G401 (cell line): ENCODE measurements around the gene TRAPPC4. TPM values are rescaled to one million over a fixed set of nuclear protein-coding genes. Genes with fewer than 3 reads are reported as not detected.
"Not testable (repeated sequence)": the region's sequence is repeated elsewhere in the genome, so short reads cannot be mapped to it uniquely, and the experiment has no call there.

Experiments
- DNase-seq: peaks from one replicate; pipeline ENCODE4 v3.0.0-alpha.2; 2015; ENCODE audit warnings: low spot score
- in situ Hi-C: cut with HindIII; loops from 2 replicates; pipeline ENCODE4 v1.10.0; 2016; ENCODE audit warnings: low sequenced_read_pairs, mixed read lengths
- total RNA-seq: library from RNA; depleted of rRNA; stranded (reverse); fragments of >200 nt; shearing (Covaris generic); gene quantifications from 2 replicates; pipeline ENCODE4 v1.2.3, GENCODE V29; 2014; rRNA removed

Gene TRAPPC4
- total RNA-seq, 1 experiment from 2014 or later = 97.7 TPM

- in situ Hi-C loops = no loop called here
- peak; percentile 4 for DNase-seq
Observed at GRCh38 chr11:119056421-119056999, 37.9 kb downstream of the TRAPPC4 start.

- peak; percentile 96 for DNase-seq
- in situ Hi-C loops = no loop called here
Observed at GRCh38 chr11:119057000-119057769, 38.6 kb downstream of the TRAPPC4 start, which contains the start of gene HYOU1. Gene HYOU1 (minus strand): TSS chr11:119057205. CDS start chr11:119056160, 1,045 bp downstream.

- DNase-seq, in situ Hi-C loops: not testable (repeated sequence)
Observed at GRCh38 chr11:119059128-119059527, 40.6 kb downstream of the TRAPPC4 start.

- in situ Hi-C loops = no loop called here
Observed at GRCh38 chr11:119061256-119061655, 42.7 kb downstream of the TRAPPC4 start.

GRCh38 chr11:119062779-119063178, 44.2 kb downstream of the TRAPPC4 start:
- in situ Hi-C loops = no loop called here
- DNase-seq = no peak

More at GRCh38 chr11:119061256-119061655, 42.7 kb downstream of the TRAPPC4 start:
- DNase-seq = no peak

GRCh38 chr11:119065369-119065768, 46.8 kb downstream of the TRAPPC4 start:
- peak; percentile 26 for DNase-seq
- in situ Hi-C loops = no loop called here

- in situ Hi-C loops = no loop called here
- DNase-seq = peak; percentile 95
Observed at GRCh38 chr11:119067371-119068222, 49.0 kb downstream of the TRAPPC4 start, which contains the start of gene VPS11. Gene VPS11 (plus strand): TSS chr11:119067818. CDS start chr11:119067824, 6 bp downstream.

Other genes with a start within 250 kb of the TRAPPC4 start
- gene DDX6, start 227.6 kb upstream of the TRAPPC4 start, total RNA-seq = 51.7 and 82.5 TPM in 2 replicates
- not detected in 2 replicates for gene CXCR5, start 134.9 kb upstream of the TRAPPC4 start, total RNA-seq
- 10.2 and 13.4 TPM in 2 replicates for gene BCL9L, start 92.8 kb upstream of the TRAPPC4 start, total RNA-seq
- gene UPK2, start 62.5 kb upstream of the TRAPPC4 start, total RNA-seq = not detected in 2 replicates
- not detected in 2 replicates for gene FOXR1, start 47.0 kb upstream of the TRAPPC4 start, total RNA-seq
- gene CENATAC, start 20.6 kb upstream of the TRAPPC4 start, total RNA-seq = 30.4 and 34.0 TPM in 2 replicates
- 2,429 and 3,013 TPM in 2 replicates for gene RPS25, start 423 bp upstream of the TRAPPC4 start, total RNA-seq
- gene SLC37A4, start 12.1 kb downstream of the TRAPPC4 start, total RNA-seq = 9.9 and 15.5 TPM in 2 replicates
- 152 and 205 TPM in 2 replicates for gene HYOU1, start 38.4 kb downstream of the TRAPPC4 start, total RNA-seq
- 19.9 and 21.0 TPM in 2 replicates for gene VPS11, start 49.1 kb downstream of the TRAPPC4 start, total RNA-seq
- gene HMBS, start 66.1 kb downstream of the TRAPPC4 start, total RNA-seq = 63.6 and 87.0 TPM in 2 replicates
- gene DPAGT1, start 83.1 kb downstream of the TRAPPC4 start, total RNA-seq = 4.0 and 4.7 TPM in 2 replicates
- 4.6 and 5.8 TPM in 2 replicates for gene C2CD2L, start 88.6 kb downstream of the TRAPPC4 start, total RNA-seq
- gene HINFP, start 102.8 kb downstream of the TRAPPC4 start, total RNA-seq = 18.5 and 22.4 TPM in 2 replicates
- 0.06 and 1.7 TPM in 2 replicates for gene ABCG4, start 130.3 kb downstream of the TRAPPC4 start, total RNA-seq
- not detected in 2 replicates for gene NLRX1, start 150.0 kb downstream of the TRAPPC4 start, total RNA-seq
- gene NHERF4, start 166.7 kb downstream of the TRAPPC4 start, total RNA-seq = not detected in 2 replicates
- gene CBL, start 187.6 kb downstream of the TRAPPC4 start, total RNA-seq = 4.9 and 11.7 TPM in 2 replicates